ENCODE results near the gene PEDS1.

PEDS1 gene

DNA sequence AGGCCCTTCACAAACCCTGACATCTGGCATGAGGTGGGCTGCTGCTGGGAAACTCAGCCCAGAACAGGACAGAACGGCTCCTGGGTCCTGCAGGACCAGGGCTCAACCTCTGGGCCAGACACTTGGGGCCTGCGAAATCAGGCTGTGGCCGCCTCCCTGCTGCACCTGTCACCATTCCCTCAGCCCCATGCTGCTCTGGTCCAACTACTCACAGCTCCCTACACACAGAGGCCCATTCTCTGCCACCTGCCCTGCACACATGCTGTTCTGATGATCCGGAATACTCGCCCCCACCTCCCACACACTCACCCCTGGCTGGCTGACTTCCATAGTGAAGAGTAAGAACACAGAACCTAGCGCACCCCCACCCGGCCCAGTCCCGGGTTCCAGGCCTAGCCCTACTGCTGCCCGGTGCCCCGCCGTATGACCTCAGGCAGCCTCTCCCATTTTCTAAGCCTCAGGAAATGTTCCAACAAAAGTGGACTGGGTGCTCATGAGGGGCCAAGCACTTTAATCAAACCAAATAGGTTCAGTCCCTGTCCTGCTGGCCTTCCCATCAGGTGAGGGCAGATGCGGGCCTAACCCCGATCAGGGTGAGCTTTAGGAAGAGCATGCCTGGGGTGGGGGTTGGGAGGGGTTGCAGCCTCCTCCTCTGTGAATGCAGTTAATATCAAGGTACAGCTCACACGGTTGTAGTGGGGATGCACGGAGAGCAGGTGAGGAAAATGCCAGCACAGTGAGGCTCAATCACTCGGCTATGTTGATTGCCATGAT is 3.9 kb downstream of the PEDS1 start:
- Histone ChIP-seq H3K27me3 (ENCODE audit: insufficient read depth, low read length) (peaks cover 6% of the 10 kb centered on the region; the same call in 1 of the 2 replicates), H3K4me1 (ENCODE audit: insufficient read depth, low read length) (peaks cover 19% of the 10 kb centered on the region), H3K4me3 (ENCODE audit: low read length) (no peak overlapping the region), H3K9ac (ENCODE audit: low read depth, low read length) (no peak overlapping the region), H3K9me3 (ENCODE audit: insufficient read depth, low read depth, low read length) (no peaks in the 10 kb centered on the region), H3K36me3 (ENCODE audit: insufficient read depth, low read depth, low read length) (peaks cover 11% of the 10 kb centered on the region; the same call in 1 of the 2 replicates), H3K27ac (ENCODE audit: low read length) (no peak overlapping the region)

DNA sequence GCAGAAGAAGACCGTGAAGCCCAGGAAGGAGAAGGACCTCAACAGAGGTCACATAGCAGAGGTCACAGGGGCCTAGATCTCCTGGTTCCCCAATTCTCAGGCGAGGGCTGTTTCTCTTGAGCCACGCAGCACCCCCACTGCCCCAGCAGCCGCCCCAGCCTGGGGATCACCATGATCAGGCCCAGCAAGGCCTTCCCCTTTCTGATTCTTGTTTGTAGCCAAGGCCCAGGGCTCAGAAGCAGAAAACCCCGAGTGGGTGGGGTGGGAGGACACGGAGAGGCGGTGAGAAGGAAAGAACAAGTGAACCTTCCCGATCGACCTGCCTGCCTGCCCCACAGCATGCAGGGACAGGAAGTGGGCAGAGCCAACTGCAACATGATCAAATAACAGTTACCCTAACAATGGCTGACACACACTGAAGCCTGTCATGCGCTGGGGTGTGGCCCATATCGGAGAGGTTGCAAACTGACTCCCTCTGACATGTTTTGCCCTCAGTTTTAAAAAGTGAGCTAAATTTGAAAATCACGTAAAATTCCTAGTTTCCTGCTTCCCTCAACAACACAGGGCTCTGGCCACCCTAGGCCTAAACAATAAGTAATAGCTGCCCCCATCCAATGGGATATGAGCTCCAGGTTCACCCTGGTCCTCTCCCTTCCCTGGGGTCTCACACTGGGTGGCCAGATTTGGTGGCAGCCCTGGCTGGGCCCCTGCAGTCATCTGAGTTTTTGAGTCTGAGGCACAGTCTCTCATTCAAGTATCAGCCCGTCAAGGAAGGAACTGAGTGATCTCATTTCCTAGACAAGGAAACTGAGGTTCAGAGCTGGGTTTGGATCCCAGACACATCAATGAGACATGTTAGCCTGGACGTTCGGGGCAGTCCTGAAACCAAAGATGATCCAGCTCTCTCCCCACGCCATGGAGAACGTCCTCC is 6.5 kb downstream of the PEDS1 start:
- peaks cover 15% of the 10 kb centered on the region for H3K4me1 ChIP-seq (ENCODE audit: insufficient read depth, low read length)
- no peaks in the 10 kb centered on the region for H3K9me3 ChIP-seq (ENCODE audit: insufficient read depth, low read depth, low read length)
- no peak overlapping the region for H3K4me3 ChIP-seq (ENCODE audit: low read length)
- no peak overlapping the region for H3K27ac ChIP-seq (ENCODE audit: low read length)
- peaks cover 15% of the 10 kb centered on the region; the same call in 1 of the 2 replicates for H3K36me3 ChIP-seq (ENCODE audit: insufficient read depth, low read depth, low read length)
- H3K9ac ChIP-seq (ENCODE audit: low read depth, low read length) = peak overlapping the region; percentile 28
- H3K27me3 ChIP-seq (ENCODE audit: insufficient read depth, low read length) = no peaks in the 10 kb centered on the region

DNA sequence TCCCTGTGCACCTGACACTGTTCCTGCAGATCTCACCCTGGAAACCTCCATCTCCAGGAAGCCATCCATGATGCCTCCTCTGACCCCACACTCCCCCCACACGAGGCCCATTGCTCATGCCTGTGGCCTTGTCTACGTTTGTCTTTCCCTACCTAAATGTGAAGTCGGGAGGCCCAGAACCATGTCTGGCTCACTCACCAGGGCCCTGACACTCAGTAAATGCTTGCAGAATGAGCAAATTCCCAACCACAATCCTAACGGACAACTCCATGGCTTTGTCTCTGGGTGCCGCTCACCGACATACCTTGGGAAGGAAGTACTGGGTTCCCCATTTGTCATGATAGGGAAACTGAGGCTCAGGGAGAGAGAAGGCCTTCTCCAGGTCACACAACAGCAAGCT is 7.3 kb downstream of the PEDS1 start:
- no peaks in the 10 kb centered on the region for H3K9me3 ChIP-seq (ENCODE audit: insufficient read depth, low read depth, low read length)
- no peak overlapping the region for H3K4me3 ChIP-seq (ENCODE audit: low read length)
- no peaks in the 10 kb centered on the region for H3K27me3 ChIP-seq (ENCODE audit: insufficient read depth, low read length)
- H3K27ac ChIP-seq (ENCODE audit: low read length) = no peak overlapping the region
- no peak overlapping the region for H3K9ac ChIP-seq (ENCODE audit: low read depth, low read length)
- peaks cover 23% of the 10 kb centered on the region for H3K36me3 ChIP-seq (ENCODE audit: insufficient read depth, low read depth, low read length)
- H3K4me1 ChIP-seq (ENCODE audit: insufficient read depth, low read length) = peaks cover 13% of the 10 kb centered on the region

DNA sequence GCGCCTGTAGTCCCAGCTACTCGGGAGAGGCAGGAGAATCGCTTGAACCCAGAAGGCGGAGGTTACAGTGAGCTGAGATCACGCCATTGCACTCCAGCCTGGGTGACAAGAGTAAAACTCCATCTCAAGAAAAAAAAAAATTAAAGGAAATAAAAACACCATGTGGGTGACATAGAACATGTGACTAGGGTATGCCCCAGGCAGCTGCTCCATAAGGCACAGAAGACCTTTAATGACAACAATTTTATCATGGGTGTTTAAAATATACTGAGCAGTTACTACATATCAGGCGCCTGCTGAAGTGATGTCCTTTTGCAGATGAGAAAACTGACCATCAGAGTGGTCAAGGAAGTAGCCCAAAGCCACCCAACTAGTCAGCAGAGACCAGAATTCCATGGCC is 8.0 kb downstream of the PEDS1 start:
- no peak overlapping the region for H3K9ac ChIP-seq (ENCODE audit: low read depth, low read length)
- peaks cover 10% of the 10 kb centered on the region for H3K4me1 ChIP-seq (ENCODE audit: insufficient read depth, low read length)
- no peaks in the 10 kb centered on the region for H3K9me3 ChIP-seq (ENCODE audit: insufficient read depth, low read depth, low read length)
- H3K27me3 ChIP-seq (ENCODE audit: insufficient read depth, low read length) = no peaks in the 10 kb centered on the region
- peaks cover 29% of the 10 kb centered on the region for H3K36me3 ChIP-seq (ENCODE audit: insufficient read depth, low read depth, low read length)
- no peak overlapping the region for H3K27ac ChIP-seq (ENCODE audit: low read length)
- H3K4me3 ChIP-seq (ENCODE audit: low read length) = no peak overlapping the region

DNA sequence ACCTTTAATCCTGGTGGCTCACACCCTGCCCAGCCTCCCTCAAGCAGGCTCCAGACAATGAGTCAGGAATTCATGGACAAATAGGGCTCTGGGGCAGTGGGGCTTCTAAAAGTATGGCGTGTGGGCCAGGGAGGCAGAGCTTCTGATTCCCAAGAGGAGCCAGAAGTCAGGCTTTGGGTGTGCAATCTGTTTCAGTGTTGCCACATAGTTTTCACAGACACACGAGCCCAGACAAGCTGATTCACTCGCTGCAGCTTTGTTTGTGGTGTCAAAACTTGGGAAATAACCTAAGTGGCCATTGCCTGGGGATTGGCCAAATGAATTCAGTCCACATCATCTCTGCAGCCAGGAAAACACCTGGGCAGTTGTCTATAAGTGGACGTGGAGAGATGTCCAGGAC is 9.2 kb downstream of the PEDS1 start:
- Histone ChIP-seq H3K9ac (ENCODE audit: low read depth, low read length) (no peak overlapping the region), H3K4me3 (ENCODE audit: low read length) (no peak overlapping the region), H3K4me1 (ENCODE audit: insufficient read depth, low read length) (peaks cover 10% of the 10 kb centered on the region), H3K27me3 (ENCODE audit: insufficient read depth, low read length) (no peaks in the 10 kb centered on the region), H3K27ac (ENCODE audit: low read length) (no peak overlapping the region), H3K9me3 (ENCODE audit: insufficient read depth, low read depth, low read length) (no peaks in the 10 kb centered on the region), H3K36me3 (ENCODE audit: insufficient read depth, low read depth, low read length) (peaks cover 31% of the 10 kb centered on the region)

DNA sequence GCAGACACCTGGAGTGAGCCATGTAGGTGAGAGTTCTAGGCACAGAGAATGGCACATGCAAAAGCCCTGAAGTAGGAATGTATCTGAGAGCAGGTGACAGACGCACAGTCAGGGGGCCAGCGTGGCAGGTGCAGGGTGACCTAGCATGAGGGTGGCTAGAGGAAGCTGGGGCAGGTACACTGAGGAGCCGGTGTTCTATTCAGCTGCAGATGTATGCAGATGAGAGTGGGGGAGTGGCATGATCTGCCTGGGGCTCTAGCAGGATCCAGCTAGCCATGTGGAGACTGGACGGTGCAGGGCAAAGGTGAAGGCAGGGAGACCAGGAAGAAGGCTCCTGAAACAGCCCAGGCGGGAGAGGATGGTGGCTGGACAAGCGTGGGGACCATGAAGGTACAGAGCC is 10.7 kb downstream of the PEDS1 start:
- H3K4me3 ChIP-seq (ENCODE audit: low read length) = no peak overlapping the region
- H3K9me3 ChIP-seq (ENCODE audit: insufficient read depth, low read depth, low read length) = no peaks in the 10 kb centered on the region
- H3K4me1 ChIP-seq (ENCODE audit: insufficient read depth, low read length) = peaks cover 10% of the 10 kb centered on the region
- H3K36me3 ChIP-seq (ENCODE audit: insufficient read depth, low read depth, low read length) = peaks cover 26% of the 10 kb centered on the region
- no peaks in the 10 kb centered on the region for H3K27me3 ChIP-seq (ENCODE audit: insufficient read depth, low read length)
- H3K9ac ChIP-seq (ENCODE audit: low read depth, low read length) = peak overlapping the region; percentile 6; the same call in 1 of the 2 replicates
- no peak overlapping the region for H3K27ac ChIP-seq (ENCODE audit: low read length)

DNA sequence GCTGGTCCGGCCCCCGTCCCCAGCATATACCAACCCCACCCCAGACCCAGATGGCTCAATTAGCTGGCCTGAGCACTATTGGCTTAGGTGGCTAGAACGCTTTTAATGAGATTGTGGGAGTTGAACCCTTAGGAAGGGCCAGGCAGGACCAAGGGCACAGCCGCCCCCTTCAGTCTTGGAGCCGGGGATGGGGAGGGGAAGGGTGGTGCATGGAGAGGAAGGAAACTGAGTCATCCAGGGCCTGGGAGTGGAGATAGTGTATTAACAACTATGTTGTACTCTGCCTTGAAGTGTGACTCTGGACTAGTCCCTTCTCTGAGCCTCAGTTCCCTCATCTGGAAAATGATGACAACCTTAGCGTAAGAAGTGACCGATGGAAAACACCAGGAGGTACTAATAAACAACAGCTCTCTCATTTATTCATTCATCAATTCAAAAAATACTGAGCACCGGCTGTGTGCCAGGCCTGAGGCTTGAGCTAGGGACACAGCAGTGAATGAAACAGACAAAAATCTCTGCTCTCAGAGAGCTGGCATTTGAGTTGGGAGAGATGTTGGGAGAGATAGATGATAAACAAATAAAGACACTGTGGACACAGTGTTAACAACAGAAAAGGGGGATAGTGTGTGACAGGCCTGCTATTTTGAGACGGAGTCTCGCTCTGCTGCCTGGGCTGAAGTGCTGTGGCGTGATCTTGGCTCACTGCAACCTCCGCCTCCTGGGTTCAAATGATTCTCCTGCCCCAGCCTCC is 11.5 kb downstream of the PEDS1 start:
- H3K36me3 ChIP-seq (ENCODE audit: insufficient read depth, low read depth, low read length) = peaks cover 30% of the 10 kb centered on the region
- no peak overlapping the region for H3K27ac ChIP-seq (ENCODE audit: low read length)
- H3K4me1 ChIP-seq (ENCODE audit: insufficient read depth, low read length) = peaks cover 5% of the 10 kb centered on the region
- no peak overlapping the region for H3K4me3 ChIP-seq (ENCODE audit: low read length)
- H3K9ac ChIP-seq (ENCODE audit: low read depth, low read length) = no peak overlapping the region
- H3K9me3 ChIP-seq (ENCODE audit: insufficient read depth, low read depth, low read length) = no peaks in the 10 kb centered on the region
- H3K27me3 ChIP-seq (ENCODE audit: insufficient read depth, low read length) = no peaks in the 10 kb centered on the region

DNA sequence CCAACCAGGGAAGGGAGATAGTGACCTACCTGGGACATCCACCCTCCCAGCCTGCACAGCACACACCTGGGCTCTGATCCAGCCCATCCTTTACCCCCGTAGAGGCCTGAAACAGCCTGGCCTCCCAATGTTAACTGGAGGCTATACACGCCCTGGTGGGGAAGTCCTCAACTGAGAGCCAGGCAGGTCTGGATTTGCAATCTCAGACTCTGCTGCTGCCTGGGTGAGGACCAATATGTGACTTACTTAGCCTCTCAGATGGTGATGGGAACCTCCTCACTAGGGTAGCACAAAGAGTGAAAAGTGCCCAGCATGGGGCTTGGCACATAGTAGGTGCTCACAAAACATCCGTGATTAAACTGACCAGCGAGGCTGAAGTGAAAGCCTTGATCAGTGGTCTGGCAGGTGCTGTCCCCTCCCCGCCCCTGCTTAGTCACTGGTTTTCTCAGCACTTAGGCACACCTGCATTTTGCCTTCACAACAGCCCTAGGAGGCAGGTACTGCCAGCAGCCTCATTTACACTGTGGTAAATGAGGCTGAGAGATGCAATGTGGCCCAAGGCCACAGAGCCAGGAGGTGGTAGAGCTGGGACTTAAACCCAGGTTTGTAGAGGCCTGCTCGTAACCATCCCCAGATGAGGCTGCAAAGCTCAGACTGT is 12.4 kb downstream of the PEDS1 start:
- no peaks in the 10 kb centered on the region for H3K27me3 ChIP-seq (ENCODE audit: insufficient read depth, low read length)
- H3K9ac ChIP-seq (ENCODE audit: low read depth, low read length) = no peak overlapping the region
- peaks cover 33% of the 10 kb centered on the region for H3K36me3 ChIP-seq (ENCODE audit: insufficient read depth, low read depth, low read length)
- H3K4me1 ChIP-seq (ENCODE audit: insufficient read depth, low read length) = peaks cover 5% of the 10 kb centered on the region; the same call in 1 of the 2 replicates
- H3K27ac ChIP-seq (ENCODE audit: low read length) = no peak overlapping the region
- no peak overlapping the region for H3K4me3 ChIP-seq (ENCODE audit: low read length)
- H3K9me3 ChIP-seq (ENCODE audit: insufficient read depth, low read depth, low read length) = no peaks in the 10 kb centered on the region

DNA sequence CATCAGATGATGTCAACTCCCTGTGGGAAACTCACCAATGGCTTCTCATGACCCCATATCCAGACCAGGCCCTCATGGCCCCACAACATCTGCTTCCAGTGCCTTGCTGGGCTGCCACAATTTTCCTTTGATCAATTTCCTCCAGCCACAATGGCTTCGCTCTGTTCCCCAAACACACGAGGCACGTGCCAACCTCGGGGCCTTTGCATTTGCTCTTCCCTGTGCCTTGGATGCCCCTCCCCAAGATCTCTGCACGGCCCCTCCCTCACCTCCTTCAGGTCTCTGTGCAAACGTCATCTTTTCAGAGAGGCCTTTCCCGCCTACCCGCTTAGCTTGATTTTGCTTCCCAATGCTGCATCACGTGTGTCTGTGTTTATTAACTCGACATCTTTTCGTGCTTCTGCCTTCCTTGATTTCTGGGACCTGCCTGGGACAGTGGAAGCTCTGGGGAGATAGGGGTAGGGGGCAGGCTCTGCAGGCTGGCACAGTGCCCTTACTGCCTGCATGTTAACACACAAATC is 13.1 kb downstream of the PEDS1 start:
- H3K27ac ChIP-seq (ENCODE audit: low read length) = no peak overlapping the region
- H3K4me1 ChIP-seq (ENCODE audit: insufficient read depth, low read length) = peaks cover 5% of the 10 kb centered on the region; the same call in 1 of the 2 replicates
- H3K36me3 ChIP-seq (ENCODE audit: insufficient read depth, low read depth, low read length) = peaks cover 39% of the 10 kb centered on the region
- no peak overlapping the region for H3K9ac ChIP-seq (ENCODE audit: low read depth, low read length)
- no peak overlapping the region for H3K4me3 ChIP-seq (ENCODE audit: low read length)
- H3K9me3 ChIP-seq (ENCODE audit: insufficient read depth, low read depth, low read length) = no peaks in the 10 kb centered on the region
- no peaks in the 10 kb centered on the region for H3K27me3 ChIP-seq (ENCODE audit: insufficient read depth, low read length)

DNA sequence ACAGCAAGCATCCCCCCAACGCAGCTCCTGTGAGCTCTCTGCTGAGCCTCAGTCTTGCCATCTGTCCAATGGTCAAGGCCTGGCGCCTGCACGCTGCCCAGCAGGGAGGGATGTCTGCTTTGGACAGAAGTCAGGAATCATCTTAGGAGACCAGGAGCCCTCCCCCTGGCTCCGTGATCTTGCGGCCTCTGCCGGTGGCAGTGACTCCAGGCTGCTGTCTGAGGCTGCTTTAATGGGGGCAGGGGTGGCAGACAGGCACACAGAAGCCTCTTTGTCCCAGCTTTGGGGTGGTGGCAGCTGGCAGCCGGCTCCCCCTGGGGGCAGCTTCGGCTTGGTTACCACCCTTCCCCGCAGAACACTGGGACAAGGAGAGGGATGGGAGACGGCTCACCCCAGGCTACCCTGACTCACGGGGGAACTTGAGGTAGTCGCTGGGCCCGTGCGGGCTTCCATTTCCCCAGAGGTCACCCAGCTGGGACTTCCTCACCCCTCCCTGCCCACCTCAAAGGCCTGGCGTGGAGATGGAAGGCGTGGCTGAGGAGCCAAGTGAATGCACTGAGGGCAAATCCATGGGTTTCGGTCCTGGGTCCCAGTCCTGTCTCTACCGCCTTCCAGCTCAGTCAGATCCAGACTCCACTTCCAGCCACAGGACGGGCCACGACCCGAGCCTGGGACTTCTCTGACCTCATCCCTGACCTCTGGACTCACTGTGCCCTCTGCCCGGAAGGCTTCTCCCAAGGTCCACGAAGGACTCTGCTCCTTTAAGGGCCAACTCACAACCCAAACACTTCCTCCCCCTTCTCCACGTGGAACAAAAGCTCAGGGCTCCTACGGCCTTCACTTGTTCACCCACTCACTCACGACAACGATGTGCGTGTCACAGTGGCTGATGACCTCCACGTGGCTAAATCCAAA is 14.8 kb downstream of the PEDS1 start:
- Histone ChIP-seq H3K27ac (ENCODE audit: low read length) (no peak overlapping the region), H3K4me1 (ENCODE audit: insufficient read depth, low read length) (peaks cover 5% of the 10 kb centered on the region; the same call in 1 of the 2 replicates), H3K4me3 (ENCODE audit: low read length) (no peak overlapping the region), H3K36me3 (ENCODE audit: insufficient read depth, low read depth, low read length) (peaks cover 39% of the 10 kb centered on the region), H3K9me3 (ENCODE audit: insufficient read depth, low read depth, low read length) (no peaks in the 10 kb centered on the region), H3K9ac (ENCODE audit: low read depth, low read length) (0 out of 2 replicates have a peak overlapping the region, but pooled peaks have one; percentile 29), H3K27me3 (ENCODE audit: insufficient read depth, low read length) (no peaks in the 10 kb centered on the region)
